Activated naive CD4-positive, alpha-beta T cell treated with anti-CD3 and anti-CD28 coated beads, Interleukin-2, amount 50 U/mL, for 24 hours (primary cell): ENCODE measurements around the gene PNLIPRP3.
"Not testable (repeated sequence)": the region's sequence is repeated elsewhere in the genome, so short reads cannot be mapped to it uniquely, and the experiment has no call there.

Source experiments
- H3K27ac Mint-ChIP-seq: one replicate; pipeline ENCODE4 v1.8.0; 2021; ENCODE audit warnings: mild to moderate bottlenecking, mixed read lengths
- H3K27me3 Mint-ChIP-seq: one replicate; pipeline ENCODE4 v1.8.0; 2021; ENCODE audit warnings: mixed read lengths
- H3K36me3 Mint-ChIP-seq: one replicate; pipeline ENCODE4 v1.8.0; 2021; ENCODE audit warnings: mixed read lengths
- H3K4me1 Mint-ChIP-seq: one replicate; pipeline ENCODE4 v1.8.0; 2021; ENCODE audit warnings: mixed read lengths
- H3K4me3 Mint-ChIP-seq: one replicate; pipeline ENCODE4 v1.8.0; 2021; ENCODE audit warnings: mild to moderate bottlenecking, mixed read lengths
- H3K9me3 Mint-ChIP-seq: one replicate; pipeline ENCODE4 v1.8.0; 2021; ENCODE audit warnings: mixed read lengths

The PNLIPRP3 gene

GRCh38 chr10:116427671-116428070, at the start of gene PNLIPRP3:
TSS of gene PNLIPRP3 (plus strand) at chr10:116427847. CDS start at chr10:116428013, 166 bp downstream.
- Mint-ChIP-seq H3K27me3 (no peaks in the 10 kb centered on the region), H3K27ac (no peak within 1 kb of the TSS), H3K36me3 (no peaks in the 10 kb centered on the region), H3K9me3 (no peaks in the 10 kb centered on the region), H3K4me1 (no peaks in the 10 kb centered on the region), H3K4me3 (no peak within 1 kb of the TSS)

- Mint-ChIP-seq H3K4me3 (no peak overlapping the region), H3K27me3 (peaks cover 1% of the 10 kb centered on the region), H3K27ac (no peak overlapping the region), H3K9me3 (no peaks in the 10 kb centered on the region), H3K36me3 (no peaks in the 10 kb centered on the region), H3K4me1 (no peaks in the 10 kb centered on the region)
Measured at GRCh38 chr10:116382290-116382689, 45.4 kb upstream of the PNLIPRP3 start.

GRCh38 chr10:116385311-116385710, 42.3 kb upstream of the PNLIPRP3 start:
- H3K4me3 Mint-ChIP-seq, result no peak overlapping the region
- no peaks in the 10 kb centered on the region for H3K4me1 Mint-ChIP-seq
- H3K9me3 Mint-ChIP-seq, result no peaks in the 10 kb centered on the region
- peaks cover 4% of the 10 kb centered on the region for H3K27me3 Mint-ChIP-seq
- no peaks in the 10 kb centered on the region for H3K36me3 Mint-ChIP-seq
- no peak overlapping the region for H3K27ac Mint-ChIP-seq

- Mint-ChIP-seq H3K4me1 (no peaks in the 10 kb centered on the region), H3K9me3 (no peaks in the 10 kb centered on the region), H3K27me3 (peaks cover 5% of the 10 kb centered on the region), H3K4me3 (no peak overlapping the region), H3K36me3 (no peaks in the 10 kb centered on the region), H3K27ac (no peak overlapping the region)
Measured at GRCh38 chr10:116385994-116386809, 41.4 kb upstream of the PNLIPRP3 start.

- not testable (repeated sequence) for H3K27ac Mint-ChIP-seq, H3K36me3 Mint-ChIP-seq, H3K4me1 Mint-ChIP-seq, H3K27me3 Mint-ChIP-seq, H3K9me3 Mint-ChIP-seq, H3K4me3 Mint-ChIP-seq
Measured at GRCh38 chr10:116393246-116393831, 34.3 kb upstream of the PNLIPRP3 start.

- Mint-ChIP-seq H3K4me1 (no peaks in the 10 kb centered on the region), H3K27me3 (peaks cover 2% of the 10 kb centered on the region), H3K27ac (no peak overlapping the region), H3K9me3 (peaks cover 6% of the 10 kb centered on the region), H3K36me3 (no peaks in the 10 kb centered on the region), H3K4me3 (no peak overlapping the region)
Measured at GRCh38 chr10:116395223-116395985, 32.2 kb upstream of the PNLIPRP3 start.

GRCh38 chr10:116398224-116398623, 29.4 kb upstream of the PNLIPRP3 start:
- H3K36me3 Mint-ChIP-seq, result no peaks in the 10 kb centered on the region
- H3K27me3 Mint-ChIP-seq, result no peaks in the 10 kb centered on the region
- H3K9me3 Mint-ChIP-seq, result peaks cover 6% of the 10 kb centered on the region
- no peaks in the 10 kb centered on the region for H3K4me1 Mint-ChIP-seq
- H3K27ac Mint-ChIP-seq, result no peak overlapping the region
- no peak overlapping the region for H3K4me3 Mint-ChIP-seq

GRCh38 chr10:116402858-116403257, 24.8 kb upstream of the PNLIPRP3 start:
- no peaks in the 10 kb centered on the region for H3K27me3 Mint-ChIP-seq
- H3K9me3 Mint-ChIP-seq, result peaks cover 5% of the 10 kb centered on the region
- H3K4me3 Mint-ChIP-seq, result no peak overlapping the region
- no peaks in the 10 kb centered on the region for H3K36me3 Mint-ChIP-seq
- H3K27ac Mint-ChIP-seq, result no peak overlapping the region
- H3K4me1 Mint-ChIP-seq, result no peaks in the 10 kb centered on the region

- no peaks in the 10 kb centered on the region for H3K4me1 Mint-ChIP-seq
- H3K36me3 Mint-ChIP-seq, result no peaks in the 10 kb centered on the region
- no peaks in the 10 kb centered on the region for H3K27me3 Mint-ChIP-seq
- no peak overlapping the region for H3K4me3 Mint-ChIP-seq
- peaks cover 6% of the 10 kb centered on the region for H3K9me3 Mint-ChIP-seq
- H3K27ac Mint-ChIP-seq, result no peak overlapping the region
Measured at GRCh38 chr10:116403740-116404250, 23.9 kb upstream of the PNLIPRP3 start.

- Mint-ChIP-seq H3K27me3 (no peaks in the 10 kb centered on the region), H3K27ac (no peak overlapping the region), H3K36me3 (no peaks in the 10 kb centered on the region), H3K9me3 (peaks cover 6% of the 10 kb centered on the region), H3K4me1 (no peaks in the 10 kb centered on the region), H3K4me3 (no peak overlapping the region)
Measured at GRCh38 chr10:116408719-116409118, 18.9 kb upstream of the PNLIPRP3 start.

- no peaks in the 10 kb centered on the region for H3K27me3 Mint-ChIP-seq
- no peaks in the 10 kb centered on the region for H3K36me3 Mint-ChIP-seq
- no peaks in the 10 kb centered on the region for H3K4me1 Mint-ChIP-seq
- H3K9me3 Mint-ChIP-seq, result peaks cover 6% of the 10 kb centered on the region
- H3K27ac Mint-ChIP-seq, result no peak overlapping the region
- no peak overlapping the region for H3K4me3 Mint-ChIP-seq
Measured at GRCh38 chr10:116410351-116410750, 17.3 kb upstream of the PNLIPRP3 start.

- H3K27ac Mint-ChIP-seq, result no peak overlapping the region
- H3K27me3 Mint-ChIP-seq, result peaks cover 1% of the 10 kb centered on the region
- H3K4me3 Mint-ChIP-seq, result no peak overlapping the region
- H3K4me1 Mint-ChIP-seq, result no peaks in the 10 kb centered on the region
- H3K36me3 Mint-ChIP-seq, result no peaks in the 10 kb centered on the region
- H3K9me3 Mint-ChIP-seq, result no peaks in the 10 kb centered on the region
Measured at GRCh38 chr10:116417821-116418220, 9.8 kb upstream of the PNLIPRP3 start.

- H3K4me1 Mint-ChIP-seq, result no peaks in the 10 kb centered on the region
- H3K4me3 Mint-ChIP-seq, result no peak overlapping the region
- no peak overlapping the region for H3K27ac Mint-ChIP-seq
- H3K36me3 Mint-ChIP-seq, result no peaks in the 10 kb centered on the region
- H3K9me3 Mint-ChIP-seq, result no peaks in the 10 kb centered on the region
- H3K27me3 Mint-ChIP-seq, result peaks cover 1% of the 10 kb centered on the region
Measured at GRCh38 chr10:116418389-116418788, 9.3 kb upstream of the PNLIPRP3 start.

- H3K27ac Mint-ChIP-seq, result no peak overlapping the region
- no peak overlapping the region for H3K4me3 Mint-ChIP-seq
- peaks cover 1% of the 10 kb centered on the region for H3K27me3 Mint-ChIP-seq
- H3K4me1 Mint-ChIP-seq, result no peaks in the 10 kb centered on the region
- H3K9me3 Mint-ChIP-seq, result no peaks in the 10 kb centered on the region
- H3K36me3 Mint-ChIP-seq, result no peaks in the 10 kb centered on the region
Measured at GRCh38 chr10:116421815-116422214, 5.8 kb upstream of the PNLIPRP3 start.

- H3K27ac Mint-ChIP-seq, result no peak overlapping the region
- H3K4me3 Mint-ChIP-seq, result no peak overlapping the region
- peaks cover 2% of the 10 kb centered on the region for H3K27me3 Mint-ChIP-seq
- H3K4me1 Mint-ChIP-seq, result no peaks in the 10 kb centered on the region
- H3K36me3 Mint-ChIP-seq, result no peaks in the 10 kb centered on the region
- H3K9me3 Mint-ChIP-seq, result no peaks in the 10 kb centered on the region
Measured at GRCh38 chr10:116429288-116429977, 1.8 kb downstream of the PNLIPRP3 start.
